ENCODE results near the gene C2orf68. TPM values are rescaled to one million over a fixed set of nuclear protein-coding genes. Genes with fewer than 3 reads are reported as not detected.

The C2orf68 gene
- total and polyA plus RNA-seq, 2 of the 13 experiments (the other 11 are each of a cell fraction or from before 2014, with no cell fraction given) = 47.1 to 77.4 TPM

DNA sequence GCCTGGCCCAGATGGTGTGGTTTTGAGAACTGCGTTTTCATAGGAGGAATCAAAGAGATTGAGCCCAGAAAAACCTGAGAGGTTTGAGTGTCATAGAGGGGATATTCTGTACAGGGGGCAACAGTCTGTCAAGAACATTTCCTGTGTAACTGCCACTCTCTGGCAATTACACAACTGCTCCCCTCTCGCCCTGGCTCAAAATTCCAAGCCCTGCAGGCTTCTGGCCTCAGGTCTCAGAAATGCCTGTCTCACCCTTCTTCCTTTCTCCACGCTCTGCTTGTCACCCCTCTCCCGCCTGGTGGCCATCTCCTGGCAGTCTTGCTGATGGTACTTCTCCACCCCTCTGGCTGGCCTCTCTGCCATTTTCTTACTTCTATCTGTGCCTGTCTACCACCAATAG lies 23.6 kb downstream of the C2orf68 start:
- no peak overlapping the region for H3K9ac ChIP-seq (ENCODE audit: insufficient read depth, low read depth, low read length)
- in situ Hi-C loops (cut with HindIII; ENCODE audit: extremely low pct_ligation_motif_present, low pct_unique_long_range_greater_than_20kb) = no loop called here
- no peaks in the 10 kb centered on the region for H4K20me1 ChIP-seq (ENCODE audit: insufficient read depth, low read length)
- no peak overlapping the region for H2AFZ ChIP-seq (ENCODE audit: low read length)
- H3K4me3 ChIP-seq (replicated peaks in 1 of 3; ENCODE audit: insufficient read depth in 1 of 3, low read depth in 2 of 3, low read length in 3 of 3) = no peak overlapping the region
- no peak for ATAC-seq
- H3K4me1 ChIP-seq (ENCODE audit: insufficient read depth, low read length) = peaks cover 97% of the 10 kb centered on the region
- POLR2A ChIA-PET = interaction anchor here (1.2 to 25.9 kb wide), 7 partner anchors 9 to 234 kb away, joined by 7 to 795 read pairs (median 13); partner anchors contain the start of genes C2orf68, ELMOD3, GGCX and MAT2A
- no peak for FAIRE-seq
- intact Hi-C loops (cut with micrococcal nuclease; ENCODE audit: unreplicated experiment) = no loop called here
- CTCF ChIA-PET (ENCODE audit: low intra/inter-chr PET ratio, low total read pairs) = no interaction called here
- H3K79me2 ChIP-seq (ENCODE audit: insufficient read depth, low read length) = no peaks in the 10 kb centered on the region
- H3K27me3 ChIP-seq (ENCODE audit: control insufficient read depth in 1 of 2, insufficient read depth in 2 of 2, low read length in 2 of 2) = no peaks in the 10 kb centered on the region
- no peaks in the 10 kb centered on the region for H3K9me3 ChIP-seq (ENCODE audit: low read length)
- WGBS (ENCODE audit: low lambda C conversion rate) = 85% methylated on average over 4 of the region's 4 CpGs
- no TSS peak for BruUV-seq (replicated peaks)
- H3K4me2 ChIP-seq (ENCODE audit: low read depth, low read length) = peak overlapping the region; percentile 43
- TF ChIP-seq CEBPG (CRISPR knock-in tag; IDR thresholded peaks at IDR 0.05) (0 out of 2 replicates have a peak, but pooled peaks have one; percentile 3), HIVEP1 (CRISPR knock-in tag; IDR thresholded peaks at IDR 0.05) (no peak), ZNF33B (CRISPR knock-in tag; IDR thresholded peaks at IDR 0.05) (no peak), SSRP1 (CRISPR knock-in tag; IDR thresholded peaks at IDR 0.05) (0 out of 2 replicates have a peak, but pooled peaks have one; percentile 37), ZNF775 (CRISPR knock-in tag; IDR thresholded peaks at IDR 0.05; ENCODE audit: borderline replicate concordance) (no peak), NR2F1 (CRISPR knock-in tag; IDR thresholded peaks at IDR 0.05) (no peak), ZNF816 (CRISPR knock-in tag; IDR thresholded peaks at IDR 0.05; ENCODE audit: borderline replicate concordance) (no peak), BORCS8-MEF2B (CRISPR knock-in tag; IDR thresholded peaks at IDR 0.05) (no peak), ZFX (CRISPR knock-in tag; IDR thresholded peaks at IDR 0.05; ENCODE audit: low read depth) (0 out of 2 replicates have a peak, but pooled peaks have one; percentile 4)
- TF ChIP-seq, protein P1, sequence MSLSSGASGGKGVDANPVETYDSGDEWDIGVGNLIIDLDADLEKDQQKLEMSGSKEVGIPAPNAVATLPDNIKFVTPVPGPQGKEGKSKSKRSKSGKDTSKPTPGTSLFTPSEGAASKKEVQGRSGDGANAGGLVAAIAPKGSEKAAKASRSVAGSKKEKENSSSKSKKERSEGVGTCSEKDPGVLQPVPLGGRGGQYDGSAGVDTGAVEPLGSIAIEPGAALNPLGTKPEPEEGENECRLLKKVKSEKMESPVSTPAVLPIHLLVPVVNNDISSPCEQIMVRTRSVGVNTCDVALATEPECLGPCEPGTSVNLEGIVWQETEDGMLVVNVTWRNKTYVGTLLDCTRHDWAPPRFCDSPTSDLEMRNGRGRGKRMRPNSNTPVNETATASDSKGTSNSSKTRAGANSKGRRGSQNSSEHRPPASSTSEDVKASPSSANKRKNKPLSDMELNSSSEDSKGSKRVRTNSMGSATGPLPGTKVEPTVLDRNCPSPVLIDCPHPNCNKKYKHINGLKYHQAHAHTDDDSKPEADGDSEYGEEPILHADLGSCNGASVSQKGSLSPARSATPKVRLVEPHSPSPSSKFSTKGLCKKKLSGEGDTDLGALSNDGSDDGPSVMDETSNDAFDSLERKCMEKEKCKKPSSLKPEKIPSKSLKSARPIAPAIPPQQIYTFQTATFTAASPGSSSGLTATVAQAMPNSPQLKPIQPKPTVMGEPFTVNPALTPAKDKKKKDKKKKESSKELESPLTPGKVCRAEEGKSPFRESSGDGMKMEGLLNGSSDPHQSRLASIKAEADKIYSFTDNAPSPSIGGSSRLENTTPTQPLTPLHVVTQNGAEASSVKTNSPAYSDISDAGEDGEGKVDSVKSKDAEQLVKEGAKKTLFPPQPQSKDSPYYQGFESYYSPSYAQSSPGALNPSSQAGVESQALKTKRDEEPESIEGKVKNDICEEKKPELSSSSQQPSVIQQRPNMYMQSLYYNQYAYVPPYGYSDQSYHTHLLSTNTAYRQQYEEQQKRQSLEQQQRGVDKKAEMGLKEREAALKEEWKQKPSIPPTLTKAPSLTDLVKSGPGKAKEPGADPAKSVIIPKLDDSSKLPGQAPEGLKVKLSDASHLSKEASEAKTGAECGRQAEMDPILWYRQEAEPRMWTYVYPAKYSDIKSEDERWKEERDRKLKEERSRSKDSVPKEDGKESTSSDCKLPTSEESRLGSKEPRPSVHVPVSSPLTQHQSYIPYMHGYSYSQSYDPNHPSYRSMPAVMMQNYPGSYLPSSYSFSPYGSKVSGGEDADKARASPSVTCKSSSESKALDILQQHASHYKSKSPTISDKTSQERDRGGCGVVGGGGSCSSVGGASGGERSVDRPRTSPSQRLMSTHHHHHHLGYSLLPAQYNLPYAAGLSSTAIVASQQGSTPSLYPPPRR (CRISPR knock-in tag; IDR thresholded peaks at IDR 0.05; ENCODE audit: borderline replicate concordance) = no peak
- no peak for DNase-seq (ENCODE audit: low spot score)
- no peaks in the 10 kb centered on the region for H3K36me3 ChIP-seq (replicated peaks in 1 of 2; ENCODE audit: control insufficient read depth in 1 of 2, insufficient read depth in 2 of 2, low read length in 2 of 2)
- H3K27ac ChIP-seq (ENCODE audit: extremely low read length, insufficient read depth, low read length) = no peak overlapping the region
